ENCODE data around the gene SLC9A5.

SLC9A5 gene

DNA sequence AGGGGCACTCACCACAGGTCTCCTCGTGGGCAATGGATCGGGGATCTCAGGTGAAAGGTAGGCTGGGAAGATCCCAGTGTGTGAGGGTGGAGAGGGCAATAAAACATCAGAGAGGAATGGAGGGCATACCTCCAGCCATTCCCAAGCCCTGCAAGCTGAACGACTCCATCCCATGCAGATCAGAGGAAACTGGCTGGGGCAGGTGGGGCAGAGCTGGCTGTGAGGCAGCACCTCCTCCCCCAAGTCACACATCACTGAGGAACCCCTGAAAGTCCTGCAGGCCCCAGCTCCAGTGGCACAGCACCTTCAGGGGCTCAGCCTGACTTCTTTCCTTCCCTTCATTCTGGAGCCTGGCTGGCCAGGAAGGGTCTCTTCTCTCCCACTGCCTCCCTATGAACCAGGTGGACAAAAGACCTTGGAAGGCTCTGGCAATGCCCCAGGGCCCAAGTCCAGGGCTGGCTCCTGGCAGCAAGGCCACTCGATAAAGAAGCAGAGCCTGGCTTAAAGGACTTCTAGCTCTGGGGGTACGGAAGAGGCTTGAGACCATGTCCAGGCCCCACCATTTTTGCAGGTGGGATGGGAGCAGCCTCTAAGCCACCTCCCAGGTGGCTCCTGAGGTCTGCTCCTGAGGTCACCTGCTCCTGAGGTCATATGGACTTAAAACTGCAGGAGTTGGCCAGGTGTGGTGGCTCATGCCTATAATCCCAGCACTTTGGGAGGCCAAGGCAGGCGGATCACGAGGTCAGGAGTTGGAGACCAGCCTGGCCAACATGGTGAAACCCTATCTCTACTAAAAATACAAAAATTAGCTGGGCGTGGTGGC is 35.4 kb upstream of the SLC9A5 start:
- no peak for DNase-seq

DNA sequence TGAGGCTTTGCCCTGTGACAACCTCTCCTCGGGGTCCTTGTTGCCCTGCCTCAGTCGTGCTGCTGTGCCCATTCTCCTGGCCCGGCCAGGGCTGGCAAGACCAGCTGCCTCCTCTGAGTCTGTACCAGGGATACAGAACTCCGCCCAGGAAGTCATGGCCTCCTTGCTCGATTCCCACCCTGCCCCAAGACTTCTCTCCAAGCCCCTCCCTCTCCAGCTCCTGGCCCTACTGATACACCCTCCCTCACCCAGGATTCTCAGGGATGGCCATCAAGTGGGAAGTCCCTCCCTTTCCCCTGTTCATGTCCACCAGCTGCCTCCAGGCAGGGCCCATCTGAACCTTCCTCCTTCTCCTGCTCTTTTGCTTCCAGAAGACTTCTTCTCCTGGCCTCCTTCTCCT is 33.1 kb upstream of the SLC9A5 start:
- no peak for DNase-seq

DNA sequence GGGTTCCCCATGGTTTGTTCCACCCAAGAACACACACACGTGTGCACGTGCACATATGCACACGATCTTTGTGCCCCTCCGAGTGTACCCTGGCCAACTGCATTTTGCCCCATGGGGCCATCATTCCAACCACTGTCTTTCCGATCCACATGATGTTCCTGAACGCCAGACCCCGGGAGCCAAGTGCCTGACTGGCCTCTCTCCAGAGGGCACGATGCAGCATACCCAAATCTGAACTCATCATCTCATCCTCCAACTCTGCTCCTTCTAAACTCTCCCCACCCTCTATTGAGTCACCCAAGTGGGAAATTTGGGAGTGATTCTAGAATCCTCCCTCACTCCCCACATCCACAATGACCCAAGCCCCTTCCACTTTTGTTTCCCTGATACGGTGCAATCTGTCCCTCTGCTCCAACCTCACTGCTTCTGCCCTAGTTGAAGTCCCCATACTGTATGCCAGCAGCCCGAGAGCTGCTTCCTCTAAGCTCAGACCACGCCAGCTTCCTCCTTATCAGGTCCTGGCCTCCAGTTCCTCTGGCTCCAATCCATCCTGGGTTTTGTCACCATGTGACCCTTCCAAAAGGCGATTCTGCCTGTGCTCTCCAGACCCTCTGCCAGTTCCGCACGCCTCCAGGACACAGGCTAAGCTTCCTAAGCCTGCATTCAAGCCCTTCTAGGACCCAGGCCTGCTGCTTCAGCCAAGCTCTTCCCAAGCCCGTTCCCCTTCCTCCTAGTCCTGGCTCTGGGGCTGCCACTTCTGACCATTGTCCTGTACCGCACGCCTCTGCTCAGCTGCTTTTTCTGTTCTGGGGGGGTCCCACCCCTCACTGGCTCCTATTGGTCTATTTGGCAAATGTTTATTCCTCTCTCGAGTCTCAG is 31.9 kb upstream of the SLC9A5 start:
- DNase-seq = no peak

DNA sequence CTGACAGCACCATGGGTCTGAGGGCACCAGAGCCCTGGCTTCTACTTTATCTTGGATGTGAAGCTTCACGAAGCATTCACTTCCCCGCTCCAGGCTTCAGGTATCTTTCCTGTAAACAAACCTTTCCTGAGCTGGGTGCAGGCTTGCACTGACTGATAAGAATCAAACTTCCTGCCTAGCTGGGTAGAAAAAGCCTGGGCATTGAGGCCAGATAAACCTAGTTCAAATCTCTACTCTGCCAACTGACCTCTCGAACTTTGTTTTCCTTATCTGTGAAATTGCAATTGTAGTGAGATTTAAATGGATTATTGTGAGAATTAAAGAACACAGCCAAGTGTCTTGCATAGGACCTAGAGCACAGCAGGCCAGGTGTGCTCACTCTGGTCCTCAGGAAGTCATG is 24.8 kb upstream of the SLC9A5 start:
- no peak for DNase-seq

DNA sequence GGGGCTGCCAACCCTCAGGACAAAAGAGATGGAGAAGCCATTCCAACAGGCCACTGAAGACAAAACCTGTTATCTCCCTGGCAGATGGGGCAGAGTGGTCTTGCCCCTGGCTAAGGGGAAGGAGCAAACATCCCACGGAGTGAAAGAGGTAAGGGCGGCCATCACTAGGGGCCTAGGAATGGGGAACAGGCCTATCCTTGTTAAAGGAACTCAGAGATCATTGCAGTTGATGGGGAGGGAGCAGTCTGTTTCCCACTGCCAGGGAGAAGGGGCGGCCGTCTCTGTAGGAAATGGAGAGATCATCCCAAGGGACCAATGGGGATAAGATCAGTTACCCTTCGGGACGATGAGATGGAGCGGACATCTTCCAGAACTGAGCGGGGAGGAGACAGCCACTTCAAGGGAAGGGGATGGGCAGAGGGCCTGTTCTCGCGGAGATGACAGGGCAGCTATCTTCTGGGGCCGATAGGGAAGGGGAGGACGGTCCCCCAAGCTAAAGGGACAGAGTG is 22.4 kb upstream of the SLC9A5 start:
- DNase-seq = no peak

DNA sequence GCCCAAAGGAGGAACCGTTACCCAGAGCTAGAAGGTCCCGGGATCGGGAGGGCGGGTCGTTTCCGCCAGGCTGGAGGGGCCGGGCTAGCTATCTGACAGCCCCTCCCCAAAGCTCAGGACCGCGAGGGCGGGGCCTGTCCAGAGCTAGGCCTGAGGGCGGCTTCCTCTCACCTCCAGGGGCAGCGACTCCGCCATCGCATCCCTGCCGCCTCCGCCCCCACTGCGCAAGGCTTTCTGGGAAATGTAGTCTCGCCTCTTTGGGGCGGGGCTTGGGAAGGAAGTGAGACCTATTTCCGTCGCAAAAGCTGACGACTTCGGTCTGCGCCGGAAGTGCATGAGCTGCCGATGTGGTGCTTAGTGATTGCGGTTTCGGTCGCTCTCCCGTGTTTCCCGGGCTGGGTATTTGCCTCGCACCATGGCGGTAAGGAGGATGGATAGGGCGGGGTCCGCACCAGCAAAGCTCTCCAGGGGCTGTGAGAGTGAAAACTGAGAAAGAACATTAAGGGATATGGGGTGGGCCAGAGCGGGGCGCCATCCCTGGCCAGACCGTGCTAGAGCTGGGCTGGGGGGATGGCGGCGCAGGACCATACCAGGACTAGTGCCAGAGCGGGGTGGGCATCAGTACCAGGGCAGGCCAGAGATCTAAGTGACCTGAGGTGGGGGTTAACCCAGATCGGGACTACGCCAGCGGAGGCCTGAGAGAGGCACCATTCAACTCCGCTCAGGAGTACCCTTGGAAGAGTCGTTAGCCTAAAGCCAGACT is 21.8 kb upstream of the SLC9A5 start, which contains the start of gene TMEM208:
Gene TMEM208, plus strand, starts transcription at position 327 of the 763 bp plus-strand sequence. Its CDS starts 89 bp downstream, at position 416.
- peak; percentile 97 for DNase-seq

DNA sequence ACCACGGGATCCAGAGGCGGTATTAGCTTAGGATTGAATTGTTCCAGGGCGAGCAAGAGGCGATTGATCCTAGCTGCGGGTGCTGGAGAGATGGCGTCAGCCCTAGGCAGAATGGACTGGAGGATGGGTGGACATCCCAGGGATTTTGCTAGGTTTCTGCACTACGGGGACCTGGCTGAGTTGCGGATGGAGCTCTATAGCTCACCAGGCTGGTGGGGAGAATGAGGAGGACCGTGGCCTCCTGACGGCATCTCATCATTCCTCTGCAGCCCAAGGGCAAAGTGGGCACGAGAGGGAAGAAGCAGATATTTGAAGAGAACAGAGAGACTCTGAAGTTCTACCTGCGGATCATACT is 21.2 kb upstream of the SLC9A5 start:
- DNase-seq = no peak

DNA sequence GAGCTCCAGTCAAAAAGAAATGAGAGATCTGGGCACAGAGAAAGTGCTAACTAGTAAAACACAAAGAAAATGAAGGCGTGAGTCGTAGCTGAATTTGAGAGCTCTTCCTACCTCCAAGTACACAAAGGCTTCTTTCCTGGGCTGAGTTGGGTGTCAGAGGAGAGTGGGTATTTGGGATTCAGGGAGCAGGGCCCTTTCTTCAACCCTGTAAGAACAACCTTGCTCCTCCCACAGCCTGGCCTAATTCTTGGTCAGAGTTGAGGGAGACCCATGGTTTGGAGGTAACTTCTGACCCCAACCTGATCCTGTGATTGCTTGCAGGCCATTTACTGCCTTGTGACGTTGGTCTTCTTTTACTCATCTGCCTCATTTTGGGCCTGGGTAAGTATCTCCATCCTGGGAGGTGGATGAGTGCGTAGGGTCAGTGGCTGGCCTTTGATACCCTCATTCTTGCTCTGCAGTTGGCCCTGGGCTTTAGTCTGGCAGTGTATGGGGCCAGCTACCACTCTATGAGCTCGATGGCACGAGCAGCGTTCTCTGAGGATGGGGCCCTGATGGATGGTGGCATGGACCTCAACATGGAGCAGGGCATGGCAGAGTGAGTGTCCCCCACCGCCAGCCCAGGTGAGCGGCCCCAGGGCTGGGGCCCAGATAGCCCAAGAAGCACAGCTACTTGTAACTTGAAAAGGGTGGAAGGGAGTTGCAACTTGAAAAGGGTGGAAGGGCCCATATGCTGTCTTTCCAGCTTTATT is 20.6 kb upstream of the SLC9A5 start:
- DNase-seq = no peak

DNA sequence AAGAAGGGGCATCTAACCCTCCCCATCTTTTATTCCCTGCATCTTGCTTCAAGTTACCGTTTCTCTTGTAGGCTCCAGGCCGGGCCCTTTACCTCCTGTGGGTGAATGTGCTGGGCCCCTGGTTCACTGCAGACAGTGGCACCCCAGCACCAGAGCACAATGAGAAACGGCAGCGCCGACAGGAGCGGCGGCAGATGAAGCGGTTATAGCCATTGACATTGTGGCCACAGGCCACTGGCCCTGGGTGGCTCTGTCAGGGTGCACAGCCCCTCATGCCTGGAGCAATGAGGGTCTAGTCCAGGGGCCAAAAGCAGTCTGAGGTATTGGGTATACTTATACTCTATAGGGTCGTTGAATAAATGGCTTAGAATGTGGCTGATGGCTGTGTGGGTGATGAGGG is 19.9 kb upstream of the SLC9A5 start:
- DNase-seq = no peak

DNA sequence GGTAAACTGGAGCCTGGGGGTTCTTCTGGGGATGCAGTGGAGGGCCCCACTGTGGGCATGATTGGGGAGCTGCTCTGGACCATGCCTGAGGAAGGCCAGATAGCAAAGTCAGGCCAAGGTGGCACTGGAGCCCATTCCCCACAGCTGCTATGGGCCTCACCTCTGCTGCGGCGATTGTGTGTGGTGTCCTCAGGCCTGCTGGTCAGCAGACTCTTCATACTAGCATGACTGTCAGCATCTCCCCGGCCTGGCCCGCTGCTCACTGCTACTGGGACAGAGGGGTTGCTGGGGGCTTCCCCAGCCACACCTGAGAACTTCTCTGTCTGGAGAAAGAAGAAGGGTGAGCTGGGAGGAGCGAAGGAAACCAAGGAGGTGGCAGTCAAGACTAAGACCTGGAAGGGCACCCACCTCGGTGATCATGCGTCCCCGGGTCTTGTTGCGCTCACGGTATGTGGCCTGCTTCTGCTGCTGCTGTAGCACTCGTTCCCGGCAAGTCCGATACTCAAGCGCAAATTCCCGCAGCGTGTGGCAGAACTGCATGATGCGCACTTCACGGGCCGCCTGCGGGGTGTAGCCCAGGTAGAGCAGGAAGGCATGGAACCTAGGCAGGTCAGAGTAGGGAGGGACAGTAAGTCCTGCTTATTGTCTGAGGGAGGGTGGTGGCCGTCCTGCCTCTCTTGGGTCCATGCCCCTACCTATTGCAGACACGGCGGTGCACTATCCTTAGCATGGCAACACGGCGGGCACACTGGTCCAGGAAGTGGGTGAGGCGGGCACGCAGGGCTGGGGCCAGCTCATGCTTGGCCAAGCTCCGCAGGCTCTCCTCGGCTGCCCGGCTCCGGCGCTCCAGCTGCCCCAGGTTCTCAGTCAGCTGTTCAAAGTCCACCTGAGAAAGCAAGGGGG is 18.6 kb upstream of the SLC9A5 start:
- no peak for DNase-seq

DNA sequence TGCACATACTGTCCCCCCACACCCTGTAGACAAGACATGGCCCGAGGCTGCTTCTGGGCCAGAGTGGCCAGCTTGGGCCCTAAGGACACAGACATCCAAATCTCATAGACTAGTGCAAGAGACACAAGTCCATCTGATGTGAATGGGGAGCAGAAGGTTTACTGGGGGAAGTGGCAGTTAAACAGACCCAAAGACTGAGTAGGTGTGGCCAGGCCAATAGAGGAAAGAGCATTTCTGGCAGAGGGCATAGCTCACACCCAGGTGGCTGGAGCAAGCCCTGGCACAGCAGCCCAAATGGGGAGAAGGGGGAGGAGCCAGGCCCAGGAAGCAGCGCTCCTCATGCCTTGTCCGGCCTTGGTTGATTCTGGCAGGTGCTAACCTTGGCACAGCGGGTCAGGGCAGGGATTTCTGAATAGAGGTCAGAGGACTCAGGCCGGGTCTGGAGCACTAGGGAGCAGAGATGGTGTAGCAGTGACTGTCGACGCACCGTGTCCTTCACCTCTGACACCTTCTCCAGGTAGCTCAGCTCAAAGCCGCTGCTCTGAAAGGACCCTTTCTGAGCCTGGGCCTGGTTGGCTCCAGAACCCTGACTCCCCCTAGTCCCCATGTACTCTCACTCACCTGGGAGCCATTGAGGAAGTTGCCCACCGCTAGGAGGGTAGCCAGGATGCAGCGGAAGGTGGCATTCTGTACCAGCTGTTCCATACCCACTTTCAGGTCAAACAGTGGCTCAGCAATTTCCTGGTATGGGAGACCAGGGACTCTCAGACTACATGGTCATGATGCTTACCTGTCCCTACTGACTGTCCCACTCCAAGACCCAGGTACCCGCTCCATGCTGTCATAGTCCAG is 17.7 kb upstream of the SLC9A5 start:
- no peak for DNase-seq

DNA sequence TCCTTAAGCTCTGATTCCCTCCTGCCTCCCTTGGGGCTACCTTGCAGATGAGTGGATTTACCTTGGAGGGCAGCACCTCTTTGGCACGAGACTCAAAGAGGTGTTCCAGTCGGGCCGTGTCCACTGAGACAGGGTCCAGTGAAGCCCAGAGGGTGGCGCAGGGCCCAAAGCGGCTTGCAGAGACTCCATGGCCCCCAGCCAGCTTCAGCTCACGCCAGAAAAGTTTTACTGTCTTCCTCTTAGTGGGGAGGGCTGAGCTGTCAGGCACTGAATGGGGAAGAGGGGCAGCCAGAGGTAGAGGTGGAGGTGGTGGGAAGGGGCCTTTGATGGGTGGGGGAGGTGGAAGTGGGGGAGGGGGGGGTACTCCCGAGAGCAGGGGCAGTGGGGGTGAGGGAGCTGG is 15.2 kb upstream of the SLC9A5 start:
- no peak for DNase-seq

DNA sequence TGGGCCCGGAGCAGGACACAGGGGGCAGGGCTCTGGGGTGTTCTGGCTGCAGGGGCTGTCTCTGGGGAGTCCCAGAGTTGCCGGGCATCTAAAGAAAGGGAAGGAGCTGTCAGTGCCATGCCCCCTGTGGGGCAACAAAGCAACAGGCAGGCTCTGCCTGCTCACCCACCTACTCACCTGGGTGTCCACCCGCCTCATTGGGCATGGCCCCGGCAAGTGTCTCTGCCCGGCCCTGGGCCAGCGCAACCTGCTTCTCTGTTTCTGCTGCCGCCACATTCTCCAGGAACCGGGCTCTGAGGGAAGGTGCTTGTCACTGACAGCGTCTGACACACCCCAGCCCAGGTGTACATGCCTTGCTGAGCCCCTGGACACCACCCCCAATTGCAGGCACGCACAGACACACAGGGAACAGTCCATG is 14.6 kb upstream of the SLC9A5 start:
- DNase-seq = no peak

DNA sequence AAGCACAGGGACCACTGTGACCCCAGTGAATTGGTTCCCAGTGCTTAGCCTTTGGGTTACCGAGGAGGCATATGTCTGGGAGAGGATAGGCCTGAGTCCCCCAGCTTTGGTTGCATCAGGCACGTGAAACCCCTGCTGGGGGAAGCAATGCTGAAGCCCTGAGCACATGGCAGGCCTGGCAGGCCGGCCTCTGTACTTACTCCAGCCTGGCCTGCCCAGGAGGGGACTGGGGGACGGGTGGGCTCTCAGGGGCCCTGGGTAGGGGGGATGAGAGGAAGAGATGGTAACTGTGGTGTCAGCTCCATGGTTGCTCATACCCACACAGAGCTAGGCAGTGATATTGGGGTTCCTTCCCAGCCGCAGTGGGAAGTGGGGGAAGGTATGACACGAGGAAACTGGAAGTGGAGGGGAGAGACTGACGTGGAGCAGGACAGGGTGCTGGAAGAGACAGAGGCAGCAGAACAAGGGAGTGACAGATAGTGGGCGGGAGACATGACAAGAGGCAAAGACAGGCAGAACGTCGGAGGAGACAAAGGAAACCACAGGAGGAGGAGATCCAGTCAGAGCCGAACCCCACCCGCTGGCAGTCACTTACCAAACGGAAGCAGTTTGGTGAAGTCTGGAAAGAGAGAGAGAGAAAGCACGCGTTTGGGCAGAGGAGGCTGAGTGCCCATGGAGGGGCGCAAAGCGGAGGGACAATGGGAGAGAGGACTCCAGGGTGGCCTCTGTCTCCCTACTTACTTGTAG is 12.8 kb upstream of the SLC9A5 start:
- DNase-seq = no peak

DNA sequence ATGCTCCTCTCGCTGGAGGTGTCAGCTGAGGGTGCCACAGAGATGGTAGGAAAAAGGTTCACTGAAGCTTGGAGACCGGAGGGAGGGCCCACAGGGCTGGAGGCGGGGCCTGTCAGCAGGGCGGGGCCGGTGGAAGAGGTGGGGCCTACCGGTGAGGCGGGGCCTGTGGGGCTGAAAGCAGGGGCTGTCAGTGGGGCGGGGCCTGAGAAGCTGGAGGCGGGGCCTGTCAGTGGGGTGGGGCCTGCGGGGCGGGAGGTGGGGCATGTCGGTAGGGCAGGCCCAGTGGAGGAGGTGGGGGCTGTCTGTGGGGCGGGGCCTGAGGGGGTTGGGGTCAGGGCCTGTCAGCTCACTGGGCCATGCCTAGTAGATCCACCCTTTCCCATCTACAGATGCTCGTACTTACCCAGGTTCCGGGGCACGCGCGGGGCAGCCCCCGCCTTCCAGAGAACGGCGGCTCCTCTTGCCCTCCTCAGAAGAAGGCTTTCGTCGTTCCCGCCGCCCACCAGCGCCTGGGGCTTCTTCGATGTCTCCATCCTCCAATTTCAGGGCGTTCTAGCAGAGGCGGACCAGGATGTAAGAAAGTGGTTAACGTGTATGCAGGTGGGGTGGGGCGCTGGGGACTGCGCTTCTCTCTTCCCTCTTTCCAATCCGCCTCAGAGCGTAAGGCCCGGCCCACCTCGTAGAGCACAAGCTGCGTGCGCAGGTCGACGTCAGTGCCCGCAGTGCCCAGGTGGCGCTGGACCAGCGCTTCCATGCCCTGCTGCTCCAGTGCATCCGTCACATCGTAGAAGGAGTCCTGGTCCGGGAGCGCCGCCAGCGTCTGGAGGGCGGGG is 12.0 kb upstream of the SLC9A5 start:
- peak; percentile 38 for DNase-seq

DNA sequence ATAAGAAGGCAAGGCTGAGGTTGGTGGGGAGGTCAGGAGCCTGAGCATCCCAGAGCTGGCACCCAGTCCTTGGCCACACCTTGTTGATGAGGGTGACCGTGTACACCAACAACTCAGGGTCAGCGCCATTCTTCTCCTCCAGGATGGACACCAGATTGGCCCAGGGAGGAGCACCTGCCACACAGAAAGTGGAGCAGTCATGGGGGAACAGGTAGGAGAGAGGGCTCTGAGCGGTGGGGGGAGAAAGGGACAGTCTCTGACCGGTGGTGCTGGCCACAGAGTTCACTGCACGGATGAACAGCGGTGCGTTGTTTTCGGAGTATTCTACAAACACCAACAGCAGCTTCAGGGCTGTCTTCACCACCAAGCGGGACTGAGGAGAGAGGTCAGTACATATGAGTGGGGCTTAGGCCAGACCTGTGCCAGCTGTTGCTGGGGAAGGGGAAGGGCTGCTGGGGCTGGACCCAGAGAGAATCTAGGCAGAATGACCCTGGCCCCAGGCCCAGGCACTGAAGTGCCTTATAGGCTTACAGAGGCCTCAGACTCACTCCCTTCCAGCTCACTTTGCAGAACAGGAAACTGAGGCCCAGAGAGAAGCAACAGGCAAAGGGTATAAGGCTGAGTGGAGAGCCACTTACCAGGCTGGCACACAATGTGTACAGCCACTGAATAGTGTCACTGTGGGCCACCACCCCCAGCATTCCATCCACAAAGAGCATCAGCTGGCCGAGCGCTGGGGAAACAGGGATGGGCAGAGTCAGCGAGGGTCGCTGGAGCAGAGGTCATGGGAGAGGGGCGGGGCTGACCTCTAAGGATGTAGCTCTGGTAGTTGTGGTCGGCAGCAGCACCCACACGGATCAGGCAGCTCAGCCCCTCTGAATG is 11.1 kb upstream of the SLC9A5 start:
- no peak for DNase-seq

DNA sequence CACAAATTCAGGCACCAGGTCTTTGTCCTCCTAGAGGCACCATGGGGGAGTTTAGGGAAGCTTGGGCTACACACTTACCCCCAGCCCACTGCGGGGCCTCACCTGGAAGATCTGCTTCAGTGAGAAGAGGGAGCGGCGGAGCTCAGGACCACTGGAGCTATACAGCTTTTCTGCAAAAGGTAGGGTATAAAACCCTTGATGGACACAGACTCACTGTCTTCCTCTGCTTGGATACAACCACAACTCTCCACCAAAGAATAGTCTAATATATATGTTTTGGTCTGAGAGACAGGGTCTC is 10.6 kb upstream of the SLC9A5 start:
- DNase-seq = no peak

All from activated gamma-delta T cell treated with Interleukin-2 at 50 U/mL for 16 hours (primary cell).